Measurements from ENCODE around the gene HMMR.

The HMMR gene

DNA sequence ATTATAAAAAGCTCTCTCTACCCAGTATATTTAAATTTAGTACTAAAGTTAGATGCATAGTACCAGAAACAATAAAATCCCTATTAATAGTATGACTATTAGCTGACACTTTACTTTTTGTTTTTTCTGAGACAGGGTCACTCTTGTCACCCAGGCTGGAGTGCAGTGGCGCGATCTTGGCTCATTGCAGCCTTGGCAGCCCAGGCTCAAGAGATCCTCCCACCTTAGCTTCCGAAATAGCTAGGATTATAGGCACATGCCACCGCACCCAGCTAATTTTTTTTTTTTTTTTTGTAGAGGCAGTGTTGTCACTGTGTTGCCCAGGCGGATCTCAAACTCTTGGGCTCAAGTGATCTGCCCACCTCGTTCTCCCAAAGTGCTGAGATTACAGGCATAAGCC, 15.1 kb upstream of the HMMR start:
- H4K20me1 ChIP-seq (ENCODE audit: insufficient read depth, low read length) = 0 out of 2 replicates have a peak, but pooled peaks cover 4% of the 10 kb centered on the region
- no peaks in the 10 kb centered on the region for H3K9me3 ChIP-seq (replicated peaks; ENCODE audit: insufficient read depth, low read length)
- H3K79me2 ChIP-seq (ENCODE audit: low read length) = peaks cover 21% of the 10 kb centered on the region
- H3K27me3 ChIP-seq (replicated peaks; ENCODE audit: insufficient read depth, low read length) = no peaks in the 10 kb centered on the region
- H3K9ac ChIP-seq (ENCODE audit: low read length) = no peak overlapping the region
- no peaks in the 10 kb centered on the region for H3K9me2 ChIP-seq (replicated peaks; ENCODE audit: insufficient read depth, low read length)
- peaks cover 41% of the 10 kb centered on the region for H3K36me3 ChIP-seq (replicated peaks; ENCODE audit: insufficient read depth, low read length)
- no peak overlapping the region for H3K4me3 ChIP-seq (ENCODE audit: low read length)
- no peak overlapping the region for H3K27ac ChIP-seq (ENCODE audit: low read length)
- H3F3A ChIP-seq (ENCODE audit: insufficient read depth, low read length) = 0 out of 2 replicates have a peak, but pooled peaks cover 3% of the 10 kb centered on the region
- DNase-seq = no peak
- no peak overlapping the region for H2AFZ ChIP-seq (ENCODE audit: low read length)
- no peak for TF ChIP-seq EZH2 (optimal IDR thresholded peaks at IDR 0.05; ENCODE audit: low read depth, low read length)
- no peak for TF ChIP-seq EZH2phosphoT487 (IDR thresholded peaks at IDR 0.05; ENCODE audit: low read length)
- no peak for TF ChIP-seq CTCF (IDR thresholded peaks at IDR 0.05; ENCODE audit: low read length)
- no peak overlapping the region for H3K4me2 ChIP-seq (ENCODE audit: low read depth, low read length)
- peaks cover 8% of the 10 kb centered on the region for H3K4me1 ChIP-seq (ENCODE audit: low read length)

DNA sequence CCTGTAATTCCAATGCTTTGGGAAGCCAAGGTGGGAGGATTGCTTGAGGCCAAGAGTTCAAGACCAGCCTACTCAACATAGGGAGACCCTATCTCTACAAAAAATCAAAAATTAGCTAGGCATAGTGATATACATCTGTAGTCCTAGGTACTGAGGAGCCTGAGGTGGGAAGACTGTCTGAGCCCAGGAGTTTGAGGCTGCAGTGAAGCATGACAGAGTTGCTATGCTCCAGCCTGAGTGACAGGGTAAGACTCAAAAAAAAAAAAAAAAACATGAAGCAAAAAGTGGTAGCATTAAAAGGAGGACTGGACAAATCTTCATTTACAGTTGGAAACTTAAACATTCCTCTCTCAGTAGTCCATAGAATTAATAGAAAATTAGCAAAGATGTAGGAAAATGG, 13.2 kb upstream of the HMMR start:
- no peaks in the 10 kb centered on the region for H3K4me1 ChIP-seq (ENCODE audit: low read length)
- H3F3A ChIP-seq (ENCODE audit: insufficient read depth, low read length) = no peaks in the 10 kb centered on the region
- DNase-seq = no peak
- no peak overlapping the region for H3K9ac ChIP-seq (ENCODE audit: low read length)
- TF ChIP-seq CTCF (IDR thresholded peaks at IDR 0.05; ENCODE audit: low read length) (no peak), EZH2 (optimal IDR thresholded peaks at IDR 0.05; ENCODE audit: low read depth, low read length) (no peak), EZH2phosphoT487 (IDR thresholded peaks at IDR 0.05; ENCODE audit: low read length) (no peak)
- peaks cover 3% of the 10 kb centered on the region; the same call in 1 of the 2 replicates for H3K79me2 ChIP-seq (ENCODE audit: low read length)
- no peak overlapping the region for H3K4me2 ChIP-seq (ENCODE audit: low read depth, low read length)
- no peak overlapping the region for H2AFZ ChIP-seq (ENCODE audit: low read length)
- no peaks in the 10 kb centered on the region for H4K20me1 ChIP-seq (ENCODE audit: insufficient read depth, low read length)
- no peak overlapping the region for H3K27ac ChIP-seq (ENCODE audit: low read length)
- H3K9me3 ChIP-seq (replicated peaks; ENCODE audit: insufficient read depth, low read length) = no peaks in the 10 kb centered on the region
- peaks cover 23% of the 10 kb centered on the region; the same call in 1 of the 2 replicates for H3K36me3 ChIP-seq (replicated peaks; ENCODE audit: insufficient read depth, low read length)
- H3K27me3 ChIP-seq (replicated peaks; ENCODE audit: insufficient read depth, low read length) = no peaks in the 10 kb centered on the region
- H3K4me3 ChIP-seq (ENCODE audit: low read length) = no peak overlapping the region
- H3K9me2 ChIP-seq (replicated peaks; ENCODE audit: insufficient read depth, low read length) = no peaks in the 10 kb centered on the region

DNA sequence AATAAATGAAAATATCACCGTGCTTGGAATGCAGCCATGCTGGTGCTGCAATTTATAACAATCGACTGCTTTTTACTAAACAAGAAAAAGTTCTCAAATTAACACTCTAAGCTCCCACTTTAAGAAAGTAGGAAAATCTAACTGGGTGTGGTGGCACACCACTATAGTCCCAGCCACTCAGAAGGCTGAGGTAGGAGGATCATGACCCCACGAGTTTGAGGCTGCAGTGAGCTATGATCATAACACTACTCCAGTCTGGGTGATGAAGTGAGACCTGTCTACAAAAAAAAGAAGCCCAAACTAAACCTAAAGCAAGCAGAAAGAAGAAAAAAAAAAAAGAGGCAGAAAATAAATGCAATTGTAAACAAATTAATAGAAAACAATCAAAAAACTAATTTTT, 12.6 kb upstream of the HMMR start:
- H2AFZ ChIP-seq (ENCODE audit: low read length) = no peak overlapping the region
- H3K4me1 ChIP-seq (ENCODE audit: low read length) = no peaks in the 10 kb centered on the region
- H4K20me1 ChIP-seq (ENCODE audit: insufficient read depth, low read length) = no peaks in the 10 kb centered on the region
- peaks cover 18% of the 10 kb centered on the region; the same call in 1 of the 2 replicates for H3K36me3 ChIP-seq (replicated peaks; ENCODE audit: insufficient read depth, low read length)
- no peak overlapping the region for H3K9ac ChIP-seq (ENCODE audit: low read length)
- no peak overlapping the region for H3K4me2 ChIP-seq (ENCODE audit: low read depth, low read length)
- H3K79me2 ChIP-seq (ENCODE audit: low read length) = no peaks in the 10 kb centered on the region
- TF ChIP-seq EZH2 (optimal IDR thresholded peaks at IDR 0.05; ENCODE audit: low read depth, low read length) = no peak
- no peak overlapping the region for H3K4me3 ChIP-seq (ENCODE audit: low read length)
- no peaks in the 10 kb centered on the region for H3F3A ChIP-seq (ENCODE audit: insufficient read depth, low read length)
- H3K27me3 ChIP-seq (replicated peaks; ENCODE audit: insufficient read depth, low read length) = no peaks in the 10 kb centered on the region
- no peak overlapping the region for H3K27ac ChIP-seq (ENCODE audit: low read length)
- DNase-seq = no peak
- H3K9me2 ChIP-seq (replicated peaks; ENCODE audit: insufficient read depth, low read length) = no peaks in the 10 kb centered on the region
- no peaks in the 10 kb centered on the region for H3K9me3 ChIP-seq (replicated peaks; ENCODE audit: insufficient read depth, low read length)

GRCh38 chr5:163448491-163448890, 11.9 kb upstream of the HMMR start:
- Histone ChIP-seq H3K27ac (ENCODE audit: low read length) (no peak overlapping the region), H3K4me2 (ENCODE audit: low read depth, low read length) (no peak overlapping the region), H3K4me3 (ENCODE audit: low read length) (no peak overlapping the region), H3K9ac (ENCODE audit: low read length) (no peak overlapping the region), H3F3A (ENCODE audit: insufficient read depth, low read length) (no peaks in the 10 kb centered on the region), H3K9me2 (replicated peaks; ENCODE audit: insufficient read depth, low read length) (no peaks in the 10 kb centered on the region), H3K4me1 (ENCODE audit: low read length) (no peaks in the 10 kb centered on the region), H3K36me3 (replicated peaks; ENCODE audit: insufficient read depth, low read length) (peaks cover 15% of the 10 kb centered on the region; the same call in 1 of the 2 replicates), H3K9me3 (replicated peaks; ENCODE audit: insufficient read depth, low read length) (no peaks in the 10 kb centered on the region), H3K27me3 (replicated peaks; ENCODE audit: insufficient read depth, low read length) (no peaks in the 10 kb centered on the region), H2AFZ (ENCODE audit: low read length) (no peak overlapping the region), H3K79me2 (ENCODE audit: low read length) (no peaks in the 10 kb centered on the region), H4K20me1 (ENCODE audit: insufficient read depth, low read length) (no peaks in the 10 kb centered on the region)
- DNase-seq = no peak
- TF ChIP-seq EZH2phosphoT487 (IDR thresholded peaks at IDR 0.05; ENCODE audit: low read length) (no peak), CTCF (IDR thresholded peaks at IDR 0.05; ENCODE audit: low read length) (no peak), EZH2 (optimal IDR thresholded peaks at IDR 0.05; ENCODE audit: low read depth, low read length) (no peak)
